ENCODE results near the gene METAP2. TPM values are rescaled to one million over a fixed set of nuclear protein-coding genes. Genes with fewer than 3 reads are reported as not detected.

Gene METAP2
- total RNA-seq, 1 donor from 2014 or later: 90.6 TPM

- no peak overlapping the region for H3K27ac Mint-ChIP-seq
- peaks cover 15% of the 10 kb centered on the region for H3K36me3 Mint-ChIP-seq (ENCODE audit: insufficient read depth)
- no peaks in the 10 kb centered on the region for H3K9me3 Mint-ChIP-seq (ENCODE audit: low read depth)
- no peaks in the 10 kb centered on the region for H3K27me3 Mint-ChIP-seq
- peaks cover 5% of the 10 kb centered on the region for H3K4me1 Mint-ChIP-seq (ENCODE audit: low read depth)
- no peak for TF ChIP-seq CTCF (IDR thresholded peaks at IDR 0.05; ENCODE audit: unreplicated experiment)
- no peak overlapping the region for H3K4me3 Mint-ChIP-seq (ENCODE audit: low read depth)
- DNase-seq (ENCODE audit: low spot score, unreplicated experiment): no peak
Measured at GRCh38 chr12:95518944-95519343, 45.0 kb downstream of the METAP2 start.

GRCh38 chr12:95520816-95521215, 46.9 kb downstream of the METAP2 start:
- Mint-ChIP-seq H3K4me3 (ENCODE audit: low read depth) (no peak overlapping the region), H3K9me3 (ENCODE audit: low read depth) (no peaks in the 10 kb centered on the region), H3K4me1 (ENCODE audit: low read depth) (peaks cover 5% of the 10 kb centered on the region), H3K36me3 (ENCODE audit: insufficient read depth) (peaks cover 9% of the 10 kb centered on the region), H3K27ac (no peak overlapping the region), H3K27me3 (no peaks in the 10 kb centered on the region)
- no peak for TF ChIP-seq CTCF (IDR thresholded peaks at IDR 0.05; ENCODE audit: unreplicated experiment)
- no peak for DNase-seq (ENCODE audit: low spot score, unreplicated experiment)

GRCh38 chr12:95522692-95523091, 48.7 kb downstream of the METAP2 start:
- no peak for DNase-seq (ENCODE audit: low spot score, unreplicated experiment)

GRCh38 chr12:95528431-95528830, 54.5 kb downstream of the METAP2 start:
- no peaks in the 10 kb centered on the region for H3K27me3 Mint-ChIP-seq
- DNase-seq (ENCODE audit: low spot score, unreplicated experiment): no peak
- no peaks in the 10 kb centered on the region for H3K4me1 Mint-ChIP-seq (ENCODE audit: low read depth)
- no peak for TF ChIP-seq CTCF (IDR thresholded peaks at IDR 0.05; ENCODE audit: unreplicated experiment)
- no peak overlapping the region for H3K27ac Mint-ChIP-seq
- no peak overlapping the region for H3K4me3 Mint-ChIP-seq (ENCODE audit: low read depth)
- H3K36me3 Mint-ChIP-seq (ENCODE audit: insufficient read depth): peaks cover 5% of the 10 kb centered on the region
- no peaks in the 10 kb centered on the region for H3K9me3 Mint-ChIP-seq (ENCODE audit: low read depth)

More at GRCh38 chr12:95522692-95523091, 48.7 kb downstream of the METAP2 start:
- Mint-ChIP-seq H3K4me1 (ENCODE audit: low read depth) (no peaks in the 10 kb centered on the region), H3K27ac (no peak overlapping the region), H3K4me3 (ENCODE audit: low read depth) (no peak overlapping the region), H3K9me3 (ENCODE audit: low read depth) (no peaks in the 10 kb centered on the region), H3K36me3 (ENCODE audit: insufficient read depth) (peaks cover 9% of the 10 kb centered on the region), H3K27me3 (no peaks in the 10 kb centered on the region)
- TF ChIP-seq CTCF (IDR thresholded peaks at IDR 0.05; ENCODE audit: unreplicated experiment): no peak

- H3K9me3 Mint-ChIP-seq (ENCODE audit: low read depth): no peaks in the 10 kb centered on the region
- DNase-seq (ENCODE audit: low spot score, unreplicated experiment): no peak
- H3K4me3 Mint-ChIP-seq (ENCODE audit: low read depth): no peak overlapping the region
- peaks cover 7% of the 10 kb centered on the region for H3K36me3 Mint-ChIP-seq (ENCODE audit: insufficient read depth)
- H3K4me1 Mint-ChIP-seq (ENCODE audit: low read depth): peaks cover 2% of the 10 kb centered on the region
- no peaks in the 10 kb centered on the region for H3K27me3 Mint-ChIP-seq
- no peak overlapping the region for H3K27ac Mint-ChIP-seq
- no peak for TF ChIP-seq CTCF (IDR thresholded peaks at IDR 0.05; ENCODE audit: unreplicated experiment)
Measured at GRCh38 chr12:95529693-95530225, 55.8 kb downstream of the METAP2 start.

Data from progenitor cell of endocrine pancreas (in vitro differentiated cells).